ENCODE measurements around the gene ACP1. TPM values are rescaled to one million over a fixed set of nuclear protein-coding genes. Genes with fewer than 3 reads are reported as not detected.

ACP1 gene
- 122 TPM for total RNA-seq

GRCh38 chr2:264493-265468, at the start of gene ACP1:
Gene ACP1 (plus strand): TSS chr2:264947. CDS start chr2:264965, 18 bp downstream.

GRCh38 chr2:263774-264492, 814 bp upstream of the ACP1 start, which contains the start of gene SH3YL1:
Gene SH3YL1 (minus strand): TSS chr2:264032. CDS start chr2:263984, 48 bp downstream.

DNA sequence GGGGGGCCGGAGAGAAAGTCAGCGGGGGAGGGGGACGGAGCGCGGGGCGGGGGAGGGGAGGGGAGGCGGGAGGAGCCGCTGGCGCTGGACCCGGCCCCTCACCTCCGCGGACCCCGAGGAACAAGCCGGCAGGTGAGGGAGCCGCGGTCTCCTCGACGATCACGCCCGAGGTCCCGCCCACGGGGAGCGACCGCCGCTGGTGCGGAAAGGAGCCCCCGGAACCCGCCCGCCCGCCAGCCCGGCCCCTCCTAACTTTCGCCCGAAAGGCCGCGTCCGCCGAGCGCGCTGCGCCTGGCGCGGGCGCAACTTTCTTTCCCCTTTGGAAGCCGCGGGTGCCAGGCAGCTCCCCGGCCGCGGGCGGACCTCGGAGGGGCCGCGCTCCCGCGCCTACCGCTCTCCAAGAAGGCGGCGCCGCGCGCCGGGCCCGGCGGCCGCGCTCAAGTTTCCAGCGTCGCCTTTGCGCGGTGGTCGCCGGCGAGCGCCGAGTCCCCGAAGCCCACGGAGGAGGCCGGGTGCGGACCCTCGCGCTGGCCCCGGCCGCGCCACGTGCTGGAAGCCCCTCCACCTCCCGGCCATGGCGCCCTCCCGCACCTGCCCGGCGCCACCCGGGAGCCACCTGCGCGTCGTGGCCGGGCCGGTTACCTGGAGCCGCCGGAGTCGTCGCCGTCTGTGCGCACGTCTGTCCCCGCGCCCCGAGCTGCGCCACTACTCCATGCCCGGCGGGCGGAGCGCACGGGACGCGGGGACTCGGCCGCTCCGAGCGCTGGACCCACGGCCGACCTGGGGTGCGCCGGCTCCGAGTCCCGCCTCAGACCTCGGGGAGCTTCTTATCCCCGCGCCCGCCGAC, 23.4 kb downstream of the ACP1 start, which contains the start of gene ALKAL2:
Gene ALKAL2, minus strand, starts transcription at position 181 of the 847 bp plus-strand sequence. CDS start 256 bp downstream, outside the sequence.

Other genes starting within 250 kb of the ACP1 start
- 2.3 TPM for gene FAM110C, start 218.4 kb upstream of the ACP1 start, total RNA-seq
- 78.7 TPM for gene SH3YL1, start 915 bp upstream of the ACP1 start, total RNA-seq
- 1.4 TPM for gene ALKAL2, start 23.1 kb downstream of the ACP1 start, total RNA-seq